PC-9 (cell line): ENCODE results near the gene PCDHGA1. TPM values are rescaled to one million over a fixed set of nuclear protein-coding genes. Genes with fewer than 3 reads are reported as not detected.

Experiments
- BruUV-seq: library from RNA; stranded (reverse); fragments of 400-500 nt; replicated peaks from 2 replicates; lab custom pipeline; 2021; lab: Mats Ljungman, UMichigan
- CTCF ChIA-PET: fragments of 300-600 bp; sonication (Branson Sonifier 250); formaldehyde crosslinking; loops from one replicate; lab custom pipeline; 2022; ENCODE audit warnings: antibody characterized with exemption; lab: Charles Lee
- POLR2A ChIA-PET: fragments of 300-600 bp; sonication (Branson Sonifier 250); formaldehyde crosslinking; loops from one replicate; lab custom pipeline; 2022; ENCODE audit warnings: antibody characterized with exemption; ENCODE audit not compliant: unreplicated experiment; lab: Charles Lee
- DNase-seq, 2 experiments: peaks; one replicate each; pipeline versions ENCODE4 v3.0.0 to v3.0.0-alpha.2; 2015 to 2022; ENCODE audit warnings: mixed read lengths in 1 of 2
- H2AFZ ChIP-seq: fragments of 200-600 bp; sonication (generic); 2 replicates; pipeline ENCODE4 v1.8.1; 2017; ENCODE audit warnings: antibody characterized with exemption
- H3F3A ChIP-seq: fragments of 200-600 bp; sonication (generic); 2 replicates; pipeline ENCODE4 v1.8.1; 2017; ENCODE audit warnings: antibody characterized with exemption, mild to moderate bottlenecking, low read depth; ENCODE audit not compliant: insufficient read depth
- H3K27ac ChIP-seq: fragments of 200-600 bp; sonication (generic); 2 replicates; pipeline ENCODE4 v1.6.1; 2016; ENCODE audit warnings: mixed run types
- H3K27me3 ChIP-seq: fragments of 200-600 bp; sonication (generic); 2 replicates; pipeline ENCODE4 v1.6.1; 2016; ENCODE audit warnings: low read depth, mixed run types; ENCODE audit not compliant: insufficient read depth
- H3K36me3 ChIP-seq: fragments of 200-600 bp; sonication (generic); 2 replicates; pipeline ENCODE4 v1.6.1; 2016; ENCODE audit warnings: low read depth, mixed run types
- H3K4me1 ChIP-seq: fragments of 200-600 bp; sonication (generic); replicated peaks from 2 replicates; pipeline ENCODE4 v1.6.1; 2016; ENCODE audit warnings: mixed run types; ENCODE audit not compliant: insufficient read depth
- H3K4me2 ChIP-seq: fragments of 200-600 bp; sonication (generic); 2 replicates; pipeline ENCODE4 v1.6.1; 2017; ENCODE audit warnings: mixed run types
- H3K4me3 ChIP-seq: fragments of 200-600 bp; sonication (generic); 2 replicates; pipeline ENCODE4 v1.6.1; 2016; ENCODE audit warnings: mixed run types
- H3K79me2 ChIP-seq: fragments of 200-600 bp; sonication (generic); 2 replicates; pipeline ENCODE4 v1.6.1; 2017; ENCODE audit warnings: low read depth, mixed run types
- H3K9me2 ChIP-seq: fragments of 200-600 bp; sonication (generic); 2 replicates; pipeline ENCODE4 v1.8.1; 2017; ENCODE audit warnings: mild to moderate bottlenecking; ENCODE audit not compliant: insufficient read depth
- H3K9me3 ChIP-seq: fragments of 200-600 bp; sonication (generic); 2 replicates; pipeline ENCODE4 v1.8.1; 2016; ENCODE audit warnings: low read depth; ENCODE audit not compliant: insufficient read depth
- H4K20me1 ChIP-seq: fragments of 200-600 bp; sonication (generic); 2 replicates; pipeline ENCODE4 v1.8.1; 2017; ENCODE audit not compliant: insufficient read depth
- EZH2 ChIP-seq: fragments of 200-600 bp; sonication (generic); IDR thresholded peaks from 2 replicates; pipeline ENCODE4 v1.8.0; 2017; ENCODE audit warnings: antibody characterized with exemption, low read depth
- intact Hi-C: fragments of 100-400 bp; cut with micrococcal nuclease; formaldehyde crosslinking; loops from one replicate; pipeline ENCODE4 v1.10.0; 2022; ENCODE audit not compliant: unreplicated experiment
- total RNA-seq: library from RNA; stranded (reverse); gene quantifications from 2 replicates; pipeline ENCODE4 v1.2.3, GENCODE V29; 2021
- TF ChIP-seq, protein P1 (sequence below): fragments of 200-600 bp; sonication (generic); conservative IDR thresholded peaks from 2 replicates; pipeline ENCODE4 v1.6.1; 2017; ENCODE audit warnings: mixed run types, antibody characterized with exemption, mild to moderate bottlenecking, moderate library complexity

Gene PCDHGA1
- total RNA-seq, 1 experiment from 2014 or later = 0.07 TPM

DNA sequence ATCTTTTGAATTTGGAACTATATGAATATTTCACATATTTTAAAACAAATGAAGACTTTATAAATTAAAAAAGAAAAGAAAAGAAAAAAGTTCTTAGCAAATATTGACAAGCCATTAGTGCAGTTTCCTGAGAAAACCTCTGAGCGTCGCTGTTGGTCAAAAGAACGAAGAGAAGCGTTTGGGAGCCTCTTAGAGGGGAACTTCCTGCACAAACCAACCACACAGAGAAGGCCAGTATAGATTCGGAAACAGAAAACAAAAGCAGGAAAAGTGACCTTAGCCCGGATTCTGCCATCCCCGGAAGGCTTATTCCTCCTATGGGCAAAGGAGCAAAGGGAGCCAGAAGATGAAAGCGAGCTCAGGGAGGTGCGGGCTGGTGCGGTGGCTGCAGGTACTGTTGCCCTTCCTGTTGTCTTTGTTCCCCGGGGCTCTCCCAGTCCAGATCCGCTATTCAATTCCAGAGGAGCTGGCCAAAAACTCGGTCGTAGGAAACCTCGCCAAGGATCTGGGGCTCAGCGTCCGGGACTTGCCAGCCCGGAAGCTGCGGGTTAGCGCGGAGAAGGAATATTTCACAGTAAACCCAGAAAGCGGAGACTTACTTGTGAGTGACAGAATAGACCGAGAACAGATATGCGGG, 29.6 kb downstream of the PCDHGA1 start, which contains the start of gene PCDHGB2:
Gene PCDHGB2 (plus strand): TSS at position 205 of the 637 bp plus-strand sequence. CDS start 142 bp downstream, at position 347.
- ChIA-PET CTCF (interaction anchor here (1.3 kb wide), 1 partner anchor 40 kb away, joined by 4 read pairs; the partner anchor contains the start of gene TAF7), POLR2A (no interaction called here)
- TF ChIP-seq EZH2 = no peak
- TF ChIP-seq, protein P1, sequence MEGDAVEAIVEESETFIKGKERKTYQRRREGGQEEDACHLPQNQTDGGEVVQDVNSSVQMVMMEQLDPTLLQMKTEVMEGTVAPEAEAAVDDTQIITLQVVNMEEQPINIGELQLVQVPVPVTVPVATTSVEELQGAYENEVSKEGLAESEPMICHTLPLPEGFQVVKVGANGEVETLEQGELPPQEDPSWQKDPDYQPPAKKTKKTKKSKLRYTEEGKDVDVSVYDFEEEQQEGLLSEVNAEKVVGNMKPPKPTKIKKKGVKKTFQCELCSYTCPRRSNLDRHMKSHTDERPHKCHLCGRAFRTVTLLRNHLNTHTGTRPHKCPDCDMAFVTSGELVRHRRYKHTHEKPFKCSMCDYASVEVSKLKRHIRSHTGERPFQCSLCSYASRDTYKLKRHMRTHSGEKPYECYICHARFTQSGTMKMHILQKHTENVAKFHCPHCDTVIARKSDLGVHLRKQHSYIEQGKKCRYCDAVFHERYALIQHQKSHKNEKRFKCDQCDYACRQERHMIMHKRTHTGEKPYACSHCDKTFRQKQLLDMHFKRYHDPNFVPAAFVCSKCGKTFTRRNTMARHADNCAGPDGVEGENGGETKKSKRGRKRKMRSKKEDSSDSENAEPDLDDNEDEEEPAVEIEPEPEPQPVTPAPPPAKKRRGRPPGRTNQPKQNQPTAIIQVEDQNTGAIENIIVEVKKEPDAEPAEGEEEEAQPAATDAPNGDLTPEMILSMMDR = peak; percentile 63
- Histone ChIP-seq H3K27ac (no peak within 1 kb of the TSS), H3K36me3 (no peaks in the 10 kb centered on the region), H2AFZ (peak within 1 kb of the TSS; percentile 66), H3K27me3 (peaks cover 14% of the 10 kb centered on the region), H3F3A (no peaks in the 10 kb centered on the region), H3K4me2 (peak within 1 kb of the TSS; percentile 52), H4K20me1 (no peaks in the 10 kb centered on the region), H3K79me2 (no peaks in the 10 kb centered on the region), H3K4me1 (no peaks in the 10 kb centered on the region), H3K9me3 (peaks cover 7% of the 10 kb centered on the region; the same call in 1 of the 2 replicates), H3K9me2 (no peaks in the 10 kb centered on the region), H3K4me3 (no peak within 1 kb of the TSS; the same call in 1 of the 2 replicates)
- DNase-seq = no peak
- intact Hi-C loops = no loop called here
- BruUV-seq = no TSS peak

DNA sequence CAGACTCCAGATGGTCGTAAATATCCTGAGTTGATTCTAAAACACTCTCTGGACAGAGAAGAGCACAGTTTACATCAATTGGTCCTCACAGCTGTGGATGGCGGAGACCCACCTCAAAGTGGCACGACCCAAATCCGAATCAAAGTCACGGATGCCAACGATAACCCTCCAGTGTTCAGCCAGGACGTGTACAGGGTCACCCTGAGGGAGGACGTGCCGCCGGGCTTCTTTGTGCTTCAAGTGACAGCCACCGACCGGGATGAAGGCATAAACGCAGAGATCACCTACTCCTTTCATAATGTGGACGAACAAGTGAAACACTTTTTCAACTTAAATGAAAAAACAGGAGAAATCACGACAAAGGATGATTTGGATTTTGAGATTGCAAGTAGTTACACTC, 30.4 kb downstream of the PCDHGA1 start:
- no TSS peak for BruUV-seq
- TF ChIP-seq EZH2 = no peak
- TF ChIP-seq, protein P1 = no peak
- no peaks in the 10 kb centered on the region for H3F3A ChIP-seq
- no peak overlapping the region for H2AFZ ChIP-seq
- intact Hi-C loops = no loop called here
- ChIA-PET CTCF (interaction anchor here (1.3 kb wide), 1 partner anchor 40 kb away, joined by 4 read pairs; the partner anchor contains the start of gene TAF7), POLR2A (no interaction called here)
- H3K9me2 ChIP-seq = no peaks in the 10 kb centered on the region
- no peak overlapping the region for H3K4me2 ChIP-seq
- H3K27me3 ChIP-seq = peaks cover 19% of the 10 kb centered on the region
- H3K4me3 ChIP-seq = no peak overlapping the region
- no peak for DNase-seq
- H4K20me1 ChIP-seq = no peaks in the 10 kb centered on the region
- H3K4me1 ChIP-seq = no peaks in the 10 kb centered on the region
- peaks cover 7% of the 10 kb centered on the region; the same call in 1 of the 2 replicates for H3K9me3 ChIP-seq
- no peaks in the 10 kb centered on the region for H3K36me3 ChIP-seq
- no peaks in the 10 kb centered on the region for H3K79me2 ChIP-seq
- no peak overlapping the region for H3K27ac ChIP-seq

DNA sequence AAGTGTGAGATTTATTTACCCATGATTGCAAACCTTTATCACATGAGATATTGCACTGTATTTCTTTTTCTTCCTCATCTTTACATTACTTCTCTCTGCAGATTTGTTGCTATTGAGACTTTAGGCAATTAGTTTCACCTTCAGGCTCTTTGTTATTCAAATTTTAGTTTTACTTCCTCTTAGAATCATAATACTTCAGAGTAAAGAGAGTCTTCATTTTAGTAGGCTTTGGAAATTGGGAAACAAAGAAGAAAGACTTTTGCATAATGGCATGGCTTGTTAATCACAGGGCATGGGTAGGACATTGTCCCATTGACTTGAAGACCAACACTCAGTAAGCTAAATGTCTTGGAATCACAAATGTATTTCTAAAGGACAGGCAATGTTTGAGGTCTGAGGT, 32.4 kb downstream of the PCDHGA1 start:
- Histone ChIP-seq H3K4me2 (no peak overlapping the region), H2AFZ (no peak overlapping the region), H3K4me3 (no peak overlapping the region), H3K79me2 (no peaks in the 10 kb centered on the region), H3K36me3 (no peaks in the 10 kb centered on the region), H3K9me2 (no peaks in the 10 kb centered on the region), H3K27ac (no peak overlapping the region), H3F3A (no peaks in the 10 kb centered on the region), H3K4me1 (no peaks in the 10 kb centered on the region), H3K9me3 (peaks cover 9% of the 10 kb centered on the region; the same call in 1 of the 2 replicates), H4K20me1 (no peaks in the 10 kb centered on the region), H3K27me3 (peaks cover 35% of the 10 kb centered on the region)
- no TSS peak for BruUV-seq
- intact Hi-C loops = no loop called here
- DNase-seq = no peak
- ChIA-PET CTCF (no interaction called here), POLR2A (no interaction called here)
- TF ChIP-seq, protein P1 = no peak
- TF ChIP-seq EZH2 = no peak
